NK-92 treated with Interleukin-12 subunit alpha and Interleukin-12 subunit beta, amount 100 ng/mL, for 24 hours (cell line): Measurements from ENCODE around the gene PPP3CA.
"Not testable (repeated sequence)": the region's sequence is repeated elsewhere in the genome, so short reads cannot be mapped to it uniquely, and the experiment has no call there.

Experiments
- DNase-seq: peaks from one replicate; lab custom pipeline; 2025; lab: John Stamatoyannopoulos, UW

The PPP3CA gene

GRCh38 chr4:101000496-101000895, 346.8 kb downstream of the PPP3CA start:
- DNase-seq, result no peak

GRCh38 chr4:100995671-100996070, 351.7 kb downstream of the PPP3CA start:
- DNase-seq, result no peak

GRCh38 chr4:100995002-100995401, 352.3 kb downstream of the PPP3CA start:
- not testable (repeated sequence) for DNase-seq

- not testable (repeated sequence) for DNase-seq
Observed at GRCh38 chr4:100991332-100992069, 355.8 kb downstream of the PPP3CA start.

GRCh38 chr4:100989401-100989800, 357.9 kb downstream of the PPP3CA start:
- no peak for DNase-seq

GRCh38 chr4:100988876-100989275, 358.4 kb downstream of the PPP3CA start:
- no peak for DNase-seq

GRCh38 chr4:100986360-100986868, 360.9 kb downstream of the PPP3CA start:
- no peak for DNase-seq

- no peak for DNase-seq
Observed at GRCh38 chr4:100985576-100985975, 361.8 kb downstream of the PPP3CA start.

GRCh38 chr4:100984901-100985300, 362.4 kb downstream of the PPP3CA start:
- no peak for DNase-seq

GRCh38 chr4:100983426-100983825, 363.9 kb downstream of the PPP3CA start:
- no peak for DNase-seq

GRCh38 chr4:100982345-100982744, 365.0 kb downstream of the PPP3CA start:
- no peak for DNase-seq

GRCh38 chr4:100981447-100982204, 365.7 kb downstream of the PPP3CA start:
- no peak for DNase-seq

- no peak for DNase-seq
Observed at GRCh38 chr4:100979736-100980135, 367.6 kb downstream of the PPP3CA start.

- no peak for DNase-seq
Observed at GRCh38 chr4:100977746-100978397, 369.5 kb downstream of the PPP3CA start.

- DNase-seq, result no peak
Observed at GRCh38 chr4:100977274-100977673, 370.1 kb downstream of the PPP3CA start.
